IMR-90 (cell line): ENCODE measurements around the gene CRYBA2. TPM values are rescaled to one million over a fixed set of nuclear protein-coding genes. Genes with fewer than 3 reads are reported as not detected.

Source experiments
- ATAC-seq: fragments of 200-7000 bp; cut with Tn5 transposase; 2 replicates; pipeline ENCODE4 v1.9.1; 2020; ENCODE audit warnings: low read depth, mild to moderate bottlenecking, moderate library complexity
- BruUV-seq: library from RNA; stranded (reverse); fragments of 400-500 nt; replicated peaks from 2 replicates; lab custom pipeline; 2021; lab: Mats Ljungman, UMichigan
- CTCF ChIA-PET: fragments of 300-600 bp; formaldehyde crosslinking; extraction: SDS; loops from one replicate; lab custom pipeline; 2021; ENCODE audit warnings: antibody characterized with exemption; lab: Yijun Ruan, JAX
- POLR2A ChIA-PET: fragments of 300-600 bp; sonication (Branson Sonifier 250); formaldehyde crosslinking; loops from one replicate; lab custom pipeline; 2022; ENCODE audit warnings: antibody characterized with exemption; ENCODE audit not compliant: unreplicated experiment; lab: Charles Lee
- DNase-seq: peaks from one replicate; pipeline ENCODE4 v3.0.0; 2013
- H2AFZ ChIP-seq: replicated peaks from 2 replicates; pipeline ENCODE3; 2013; ENCODE audit warnings: low read length, mild to moderate bottlenecking; ENCODE audit not compliant: poor library complexity
- H2AK5ac ChIP-seq: 2 replicates; pipeline ENCODE4 v1.6.1; 2013; ENCODE audit warnings: low read depth, low read length, inconsistent platforms
- H2AK9ac ChIP-seq: replicated peaks from 2 replicates; pipeline ENCODE3; 2013; ENCODE audit warnings: mild to moderate bottlenecking, low read depth, low read length, moderate library complexity; ENCODE audit not compliant: poor library complexity
- H2BK120ac ChIP-seq: 2 replicates; pipeline ENCODE4 v1.6.1; 2013; ENCODE audit warnings: low read depth, low read length, inconsistent platforms
- H2BK15ac ChIP-seq: 3 replicates; pipeline ENCODE4 v1.6.1; 2013; ENCODE audit warnings: low read depth, low read length, inconsistent platforms
- H2BK20ac ChIP-seq: 2 replicates; pipeline ENCODE4 v1.6.1; 2013; ENCODE audit warnings: low read depth, mild to moderate bottlenecking, inconsistent platforms, low read length, moderate library complexity
- H2BK5ac ChIP-seq: 2 replicates; pipeline ENCODE4 v1.6.1; 2013; ENCODE audit warnings: mild to moderate bottlenecking, low read depth, low read length, inconsistent platforms; ENCODE audit not compliant: poor library complexity, severe bottlenecking
- H3K14ac ChIP-seq: replicated peaks from 2 replicates; pipeline ENCODE4 v1.6.1; 2013; ENCODE audit warnings: low read depth, low read length, inconsistent platforms
- H3K18ac ChIP-seq: 2 replicates; pipeline ENCODE4 v1.6.1; 2013; ENCODE audit warnings: low read depth, low read length, control low read depth
- H3K23ac ChIP-seq: 2 replicates; pipeline ENCODE4 v1.6.1; 2013; ENCODE audit warnings: low read depth, low read length, inconsistent platforms
- H3K27ac ChIP-seq: 2 replicates; pipeline ENCODE4 v1.5.1; 2013; ENCODE audit warnings: mild to moderate bottlenecking, control low read depth, low read length; ENCODE audit not compliant: insufficient read depth
- H3K27me3 ChIP-seq: 2 replicates; pipeline ENCODE4 v1.6.1; 2013; ENCODE audit warnings: low read length; ENCODE audit not compliant: control insufficient read depth, insufficient read depth
- H3K36me3 ChIP-seq: 2 replicates; pipeline ENCODE4 v1.6.1; 2013; ENCODE audit warnings: low read length, mixed read lengths; ENCODE audit not compliant: control insufficient read depth, insufficient read depth
- H3K4ac ChIP-seq: 2 replicates; pipeline ENCODE4 v1.6.1; 2013; ENCODE audit warnings: low read depth, low read length, inconsistent platforms
- H3K4me1 ChIP-seq: 2 replicates; pipeline ENCODE4 v1.6.1; 2013; ENCODE audit warnings: low read length, mixed read lengths; ENCODE audit not compliant: control insufficient read depth, insufficient read depth
- H3K4me2 ChIP-seq: 2 replicates; pipeline ENCODE4 v1.6.1; 2013; ENCODE audit warnings: low read depth, mild to moderate bottlenecking, control low read depth, low read length, moderate library complexity
- H3K4me3 ChIP-seq: 2 replicates; pipeline ENCODE4 v1.5.1; 2013; ENCODE audit warnings: low read depth, mild to moderate bottlenecking, control low read depth, low read length, moderate library complexity; ENCODE audit not compliant: insufficient read depth
- H3K56ac ChIP-seq: 2 replicates; pipeline ENCODE4 v1.6.1; 2013; ENCODE audit warnings: low read length, inconsistent platforms; ENCODE audit not compliant: insufficient read depth; ENCODE audit errors: extremely low read depth
- H3K79me1 ChIP-seq, 2 experiments: 2 replicates each; pipeline ENCODE4 v1.6.1; 2013; ENCODE audit warnings: low read length in 2 of 2, inconsistent platforms in 1 of 2, low read depth in 1 of 2
- H3K9ac ChIP-seq: 2 replicates; pipeline ENCODE4 v1.6.1; 2013; ENCODE audit warnings: low read depth, low read length, control low read depth
- H3K9me1 ChIP-seq: 2 replicates; pipeline ENCODE4 v1.6.1; 2013; ENCODE audit warnings: low read length, inconsistent platforms; ENCODE audit not compliant: insufficient read depth
- H3K9me3 ChIP-seq: 2 replicates; pipeline ENCODE4 v1.6.1; 2013; ENCODE audit warnings: low read length; ENCODE audit not compliant: control insufficient read depth, insufficient read depth
- H4K20me1 ChIP-seq: 2 replicates; pipeline ENCODE4 v1.6.1; 2013; ENCODE audit warnings: low read length, inconsistent platforms; ENCODE audit not compliant: insufficient read depth
- H4K5ac ChIP-seq: 2 replicates; pipeline ENCODE4 v1.6.1; 2013; ENCODE audit warnings: mild to moderate bottlenecking, low read depth, low read length, control low read depth
- H4K8ac ChIP-seq, 2 experiments: 2 replicates each; pipeline ENCODE4 v1.6.1; 2013; ENCODE audit warnings: low read depth in 2 of 2, low read length in 2 of 2, control low read depth in 1 of 2, inconsistent platforms in 1 of 2
- H4K91ac ChIP-seq: 2 replicates; pipeline ENCODE4 v1.6.1; 2013; ENCODE audit warnings: low read depth, low read length, inconsistent platforms; ENCODE audit not compliant: insufficient read depth
- BHLHE40 ChIP-seq: fragments of 150-350 bp; IDR thresholded peaks from 2 replicates; pipeline ENCODE4 v1.6.1; 2016; ENCODE audit warnings: mild to moderate bottlenecking, low read depth, low read length
- CEBPB ChIP-seq: IDR thresholded peaks from 2 replicates; pipeline ENCODE4 v1.6.1; 2012; ENCODE audit warnings: low read depth, low read length, improper control_type of control experiment
- CHD1 ChIP-seq: IDR thresholded peaks from 2 replicates; pipeline ENCODE4 v1.6.1; 2012; ENCODE audit warnings: low read depth, low read length, improper control_type of control experiment
- CTCF ChIP-seq: conservative IDR thresholded peaks from 2 replicates; pipeline ENCODE4 v1.5.1; 2012; ENCODE audit warnings: mild to moderate bottlenecking, low read depth, low read length, improper control_type of control experiment
- FOS ChIP-seq: fragments of 150-350 bp; IDR thresholded peaks from 2 replicates; pipeline ENCODE4 v1.6.1; 2016; ENCODE audit warnings: low read depth, low read length
- MAFK ChIP-seq: IDR thresholded peaks from 2 replicates; pipeline ENCODE4 v1.6.1; 2012; ENCODE audit warnings: low read depth, low read length, improper control_type of control experiment
- MAZ ChIP-seq: IDR thresholded peaks from 2 replicates; pipeline ENCODE4 v1.6.1; 2012; ENCODE audit warnings: low read depth, mild to moderate bottlenecking, low read length, improper control_type of control experiment, moderate library complexity, borderline replicate concordance
- MXI1 ChIP-seq: IDR thresholded peaks from 2 replicates; pipeline ENCODE4 v1.6.1; 2012; ENCODE audit warnings: low read depth, mild to moderate bottlenecking, low read length, moderate library complexity, borderline replicate concordance
- NFE2L2 ChIP-seq: fragments of 150-350 bp; IDR thresholded peaks from 2 replicates; pipeline ENCODE4 v1.6.1; 2016; ENCODE audit warnings: low read depth, mild to moderate bottlenecking, low read length
- POLR2A ChIP-seq: IDR thresholded peaks from 2 replicates; pipeline ENCODE4 v1.6.1; 2012; ENCODE audit warnings: mild to moderate bottlenecking, low read depth, low read length
- RAD21 ChIP-seq: IDR thresholded peaks from 2 replicates; pipeline ENCODE4 v1.6.1; 2012; ENCODE audit warnings: low read length, improper control_type of control experiment
- RCOR1 ChIP-seq: IDR thresholded peaks from 2 replicates; pipeline ENCODE4 v1.6.1; 2012; ENCODE audit warnings: mild to moderate bottlenecking, low read length, improper control_type of control experiment; ENCODE audit not compliant: insufficient replicate concordance
- RFX5 ChIP-seq: IDR thresholded peaks from 2 replicates; pipeline ENCODE4 v1.8.0; 2012; ENCODE audit warnings: low read depth, mild to moderate bottlenecking, low read length, moderate library complexity
- SMC3 ChIP-seq: fragments of 150-350 bp; IDR thresholded peaks from 2 replicates; pipeline ENCODE4 v1.6.1; 2016; ENCODE audit warnings: low read depth, mild to moderate bottlenecking, antibody characterized with exemption, low read length, moderate library complexity
- WGBS, 2 experiments: methylation state at CpG; one replicate each; pipeline versions ENCODE4 v1.1.5 to v1.1.7; 2013; ENCODE audit warnings: missing lambda C conversion rate in 2 of 2; ENCODE audit not compliant: insufficient read length in 1 of 2; ENCODE audit errors: extremely low coverage in 2 of 2; 5-methylcytosine and 5-hydroxymethylcytosine counted together
- dilution Hi-C: fragments of 300-500 bp; cut with HindIII; formaldehyde crosslinking; loops from one replicate; pipeline ENCODE4 v1.14.3; 2018; ENCODE audit warnings: low sequenced_read_pairs; ENCODE audit not compliant: unreplicated experiment
- in situ Hi-C: fragments of 300-500 bp; cut with MboI; formaldehyde crosslinking; loops from 3 replicates; pipeline ENCODE4 v1.14.3; 2019; ENCODE audit warnings: low sequenced_read_pairs, inconsistent platforms, mixed read lengths
- intact Hi-C: fragments of 100-400 bp; cut with micrococcal nuclease; formaldehyde crosslinking; loops from 2 replicates; pipeline ENCODE4 v1.10.0; 2022
- polyA plus RNA-seq, 3 experiments: library from polyadenylated mRNA; depleted of rRNA; stranded (reverse); fragments of >200 nt; gene quantifications; 2 replicates each; pipeline ENCODE4 v1.2.3, GENCODE V29; 2012; ENCODE audit warnings: low replicate concordance in 1 of 3
- total RNA-seq: library from RNA; depleted of rRNA; stranded (reverse); fragments of >200 nt; gene quantifications from 2 replicates; pipeline ENCODE4 v1.2.3, GENCODE V29; 2012
- TF ChIP-seq, protein P1 (sequence below): fragments of 150-350 bp; IDR thresholded peaks from 2 replicates; pipeline ENCODE4 v1.6.1; 2016; ENCODE audit warnings: low read depth, mild to moderate bottlenecking, low read length, moderate library complexity, borderline replicate concordance
- TF ChIP-seq, protein P2 (sequence below): fragments of 150-350 bp; IDR thresholded peaks from 2 replicates; pipeline ENCODE4 v1.6.1; 2017; ENCODE audit warnings: mild to moderate bottlenecking, antibody characterized with exemption, low read length, low read depth

CRYBA2 gene
- total and polyA plus RNA-seq, 2 of the 4 experiments (the other 2 are of a cell fraction) = not detected

- Histone ChIP-seq H3K9ac (no peak overlapping the region), H2BK120ac (no peak overlapping the region), H4K20me1 (no peaks in the 10 kb centered on the region; the same call in 1 of the 2 replicates), H2AK9ac (no peak overlapping the region), H3K23ac (no peak overlapping the region), H4K91ac (no peak overlapping the region), H3K56ac (no peak overlapping the region), H3K4me2 (no peak overlapping the region), H3K79me1 (no peaks in the 10 kb centered on the region), H3K36me3 (no peaks in the 10 kb centered on the region), H3K9me1 (0 out of 2 replicates have a peak, but pooled peaks cover 4% of the 10 kb centered on the region), H3K4me1 (no peaks in the 10 kb centered on the region), H2AFZ (no peak overlapping the region), H2AK5ac (no peak overlapping the region), H3K27me3 (peaks cover 68% of the 10 kb centered on the region), H3K18ac (no peak overlapping the region), H3K4ac (no peak overlapping the region), H2BK15ac (no peak overlapping the region), H3K27ac (no peak overlapping the region), H2BK20ac (no peak overlapping the region), H4K5ac (no peak overlapping the region), H2BK5ac (no peak overlapping the region), H3K9me3 (no peaks in the 10 kb centered on the region), H4K8ac (no peak overlapping the region), H3K14ac (no peak overlapping the region), H3K4me3 (no peak overlapping the region)
- dilution Hi-C loops (no loop called here), in situ Hi-C loops (no loop called here), intact Hi-C loops (no loop called here)
- POLR2A ChIA-PET = no interaction called here
- WGBS, 2 experiments = no CpG with 5 or more reads among the region's 1 CpG
- TF ChIP-seq POLR2A (no peak), CEBPB (no peak), CHD1 (no peak), BHLHE40 (no peak), FOS (no peak), SMC3 (no peak), RFX5 (no peak), MAFK (no peak), MXI1 (no peak), CTCF (no peak), RCOR1 (no peak), RAD21 (no peak), MAZ (no peak), NFE2L2 (no peak)
- TF ChIP-seq, protein P1, sequence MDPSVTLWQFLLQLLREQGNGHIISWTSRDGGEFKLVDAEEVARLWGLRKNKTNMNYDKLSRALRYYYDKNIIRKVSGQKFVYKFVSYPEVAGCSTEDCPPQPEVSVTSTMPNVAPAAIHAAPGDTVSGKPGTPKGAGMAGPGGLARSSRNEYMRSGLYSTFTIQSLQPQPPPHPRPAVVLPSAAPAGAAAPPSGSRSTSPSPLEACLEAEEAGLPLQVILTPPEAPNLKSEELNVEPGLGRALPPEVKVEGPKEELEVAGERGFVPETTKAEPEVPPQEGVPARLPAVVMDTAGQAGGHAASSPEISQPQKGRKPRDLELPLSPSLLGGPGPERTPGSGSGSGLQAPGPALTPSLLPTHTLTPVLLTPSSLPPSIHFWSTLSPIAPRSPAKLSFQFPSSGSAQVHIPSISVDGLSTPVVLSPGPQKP = no peak
- TF ChIP-seq, protein P2, sequence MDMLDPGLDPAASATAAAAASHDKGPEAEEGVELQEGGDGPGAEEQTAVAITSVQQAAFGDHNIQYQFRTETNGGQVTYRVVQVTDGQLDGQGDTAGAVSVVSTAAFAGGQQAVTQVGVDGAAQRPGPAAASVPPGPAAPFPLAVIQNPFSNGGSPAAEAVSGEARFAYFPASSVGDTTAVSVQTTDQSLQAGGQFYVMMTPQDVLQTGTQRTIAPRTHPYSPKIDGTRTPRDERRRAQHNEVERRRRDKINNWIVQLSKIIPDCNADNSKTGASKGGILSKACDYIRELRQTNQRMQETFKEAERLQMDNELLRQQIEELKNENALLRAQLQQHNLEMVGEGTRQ = no peak
- CTCF ChIA-PET = no interaction called here
- ATAC-seq (no peak), DNase-seq (no peak)
- no TSS peak for BruUV-seq
Measured at GRCh38 chr2:218956039-218956438, 37.2 kb downstream of the CRYBA2 start.
